ENCODE data around the gene BMPR2.
"Not testable (repeated sequence)": the region's sequence is repeated elsewhere in the genome, so short reads cannot be mapped to it uniquely, and the experiment has no call there.

BMPR2 gene

GRCh38 chr2:202378662-202379358 lies 2.7 kb downstream of the BMPR2 start:
- H3K4me3 ChIP-seq (ENCODE audit: control insufficient read depth, low read depth, low read length) = peak overlapping the region; percentile 94
- no peak for DNase-seq (ENCODE audit: low read depth)
- no peak for TF ChIP-seq CTCF (conservative IDR thresholded peaks at IDR 0.05; ENCODE audit: control insufficient read depth, insufficient read depth, low read depth, low read length)

GRCh38 chr2:202382684-202383083 lies 6.6 kb downstream of the BMPR2 start:
- no peak overlapping the region for H3K4me3 ChIP-seq (ENCODE audit: control insufficient read depth, low read depth, low read length)
- DNase-seq (ENCODE audit: low read depth) = no peak

GRCh38 chr2:202386495-202386894 lies 10.4 kb downstream of the BMPR2 start:
- not testable (repeated sequence) for DNase-seq (ENCODE audit: low read depth)

More at GRCh38 chr2:202382684-202383083, 6.6 kb downstream of the BMPR2 start:
- TF ChIP-seq CTCF (conservative IDR thresholded peaks at IDR 0.05; ENCODE audit: control insufficient read depth, insufficient read depth, low read depth, low read length) = no peak

GRCh38 chr2:202387608-202388342 lies 11.6 kb downstream of the BMPR2 start:
- H3K4me3 ChIP-seq (ENCODE audit: control insufficient read depth, low read depth, low read length) = no peak overlapping the region
- peak; percentile 31 for DNase-seq (ENCODE audit: low read depth)
- no peak for TF ChIP-seq CTCF (conservative IDR thresholded peaks at IDR 0.05; ENCODE audit: control insufficient read depth, insufficient read depth, low read depth, low read length)

More at GRCh38 chr2:202386495-202386894, 10.4 kb downstream of the BMPR2 start:
- H3K4me3 ChIP-seq (ENCODE audit: control insufficient read depth, low read depth, low read length) = not testable (repeated sequence)

GRCh38 chr2:202400941-202401340 lies 24.8 kb downstream of the BMPR2 start:
- no peak overlapping the region for H3K4me3 ChIP-seq (ENCODE audit: control insufficient read depth, low read depth, low read length)
- DNase-seq (ENCODE audit: low read depth) = no peak
- TF ChIP-seq CTCF (conservative IDR thresholded peaks at IDR 0.05; ENCODE audit: control insufficient read depth, insufficient read depth, low read depth, low read length) = no peak

- no peak for DNase-seq (ENCODE audit: low read depth)
- no peak overlapping the region for H3K4me3 ChIP-seq (ENCODE audit: control insufficient read depth, low read depth, low read length)
- TF ChIP-seq CTCF (conservative IDR thresholded peaks at IDR 0.05; ENCODE audit: control insufficient read depth, insufficient read depth, low read depth, low read length) = no peak
Measured at GRCh38 chr2:202405798-202406197, 29.7 kb downstream of the BMPR2 start.

GRCh38 chr2:202406445-202406978 lies 30.4 kb downstream of the BMPR2 start:
- no peak for DNase-seq (ENCODE audit: low read depth)
- H3K4me3 ChIP-seq (ENCODE audit: control insufficient read depth, low read depth, low read length) = no peak overlapping the region
- no peak for TF ChIP-seq CTCF (conservative IDR thresholded peaks at IDR 0.05; ENCODE audit: control insufficient read depth, insufficient read depth, low read depth, low read length)
